Effector memory CD4-positive, alpha-beta T cell (primary cell): ENCODE data around the gene ATP8B3.
"Not testable (repeated sequence)": the region's sequence is repeated elsewhere in the genome, so short reads cannot be mapped to it uniquely, and the experiment has no call there.

ENCODE experiments used
- DNase-seq, 3 donors: peaks; one replicate each; pipeline ENCODE4 v3.0.0-alpha.2; 2020
- H3K27ac ChIP-seq: 2 replicates; pipeline ENCODE4 v1.7.0; 2013; ENCODE audit warnings: mild to moderate bottlenecking, low read length, moderate library complexity; ENCODE audit not compliant: insufficient read depth, poor library complexity, severe bottlenecking
- H3K27me3 ChIP-seq: replicated peaks from 2 replicates; pipeline ENCODE4 v1.7.0; 2013; ENCODE audit warnings: mild to moderate bottlenecking, low read length; ENCODE audit not compliant: insufficient read depth, control insufficient read depth, poor library complexity, severe bottlenecking
- H3K36me3 ChIP-seq: 2 replicates; pipeline ENCODE4 v1.7.0; 2013; ENCODE audit warnings: mild to moderate bottlenecking, low read length, moderate library complexity; ENCODE audit not compliant: control insufficient read depth, insufficient read depth
- H3K4me1 ChIP-seq: 2 replicates; pipeline ENCODE4 v1.7.0; 2013; ENCODE audit warnings: low read length, mild to moderate bottlenecking; ENCODE audit not compliant: control insufficient read depth, insufficient read depth, poor library complexity, severe bottlenecking
- H3K4me3 ChIP-seq: 2 replicates; pipeline ENCODE4 v1.7.0; 2013; ENCODE audit warnings: low read length, low read depth, mild to moderate bottlenecking; ENCODE audit not compliant: insufficient read depth, poor library complexity, severe bottlenecking
- H3K9me3 ChIP-seq: 2 replicates; pipeline ENCODE4 v1.7.0; 2013; ENCODE audit warnings: mild to moderate bottlenecking, low read length, moderate library complexity; ENCODE audit not compliant: control insufficient read depth

The ATP8B3 gene

GRCh38 chr19:1808395-1808731, 3.7 kb downstream of the ATP8B3 start:
- no peaks in the 10 kb centered on the region for H3K9me3 ChIP-seq
- no peak overlapping the region for H3K4me3 ChIP-seq
- no peaks in the 10 kb centered on the region for H3K27me3 ChIP-seq
- H3K27ac ChIP-seq: no peak overlapping the region
- no peak for DNase-seq
- H3K4me1 ChIP-seq: peaks cover 16% of the 10 kb centered on the region
- no peaks in the 10 kb centered on the region for H3K36me3 ChIP-seq

- Histone ChIP-seq H3K36me3 (no peaks in the 10 kb centered on the region), H3K27me3 (no peaks in the 10 kb centered on the region), H3K4me1 (peaks cover 11% of the 10 kb centered on the region), H3K27ac (no peak overlapping the region), H3K4me3 (no peak overlapping the region), H3K9me3 (no peaks in the 10 kb centered on the region)
- no peak for DNase-seq
Measured at GRCh38 chr19:1807695-1808394, 4.2 kb downstream of the ATP8B3 start.

DNA sequence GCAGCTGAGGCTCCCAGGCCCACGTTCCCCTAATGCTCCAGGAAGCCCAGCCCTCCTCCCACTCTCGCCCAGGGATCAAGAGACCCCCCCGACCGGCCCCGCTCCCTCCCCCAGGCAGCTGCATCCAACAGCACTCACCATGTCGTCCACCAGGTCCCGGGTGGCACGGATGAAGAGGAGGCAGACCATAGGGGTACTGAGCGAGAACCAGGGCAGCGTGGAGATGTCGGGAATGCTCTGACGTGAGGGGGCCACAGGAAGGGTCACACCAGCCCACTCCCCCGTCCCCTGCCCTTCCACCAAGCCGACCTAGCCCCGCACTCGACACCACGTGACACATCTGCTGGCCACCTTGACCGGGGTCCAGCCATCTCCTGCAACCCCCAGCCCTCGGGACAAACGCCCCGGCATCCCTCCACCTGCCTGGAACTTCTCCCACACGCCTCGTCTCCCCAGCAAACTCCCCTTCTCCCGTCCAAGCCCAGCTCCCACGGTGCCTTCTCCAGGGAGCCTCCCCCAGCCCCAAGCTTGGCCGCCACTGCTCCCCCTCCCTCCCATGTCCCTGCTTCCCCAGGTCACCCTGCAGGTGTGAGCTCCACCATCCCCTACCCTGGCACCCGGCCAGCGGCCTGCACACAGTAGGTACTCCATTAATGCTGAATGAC, 4.9 kb downstream of the ATP8B3 start:
- Histone ChIP-seq H3K4me3 (no peak overlapping the region), H3K27me3 (no peaks in the 10 kb centered on the region), H3K4me1 (peaks cover 7% of the 10 kb centered on the region), H3K27ac (no peak overlapping the region), H3K9me3 (no peaks in the 10 kb centered on the region), H3K36me3 (no peaks in the 10 kb centered on the region)
- DNase-seq: no peak

DNA sequence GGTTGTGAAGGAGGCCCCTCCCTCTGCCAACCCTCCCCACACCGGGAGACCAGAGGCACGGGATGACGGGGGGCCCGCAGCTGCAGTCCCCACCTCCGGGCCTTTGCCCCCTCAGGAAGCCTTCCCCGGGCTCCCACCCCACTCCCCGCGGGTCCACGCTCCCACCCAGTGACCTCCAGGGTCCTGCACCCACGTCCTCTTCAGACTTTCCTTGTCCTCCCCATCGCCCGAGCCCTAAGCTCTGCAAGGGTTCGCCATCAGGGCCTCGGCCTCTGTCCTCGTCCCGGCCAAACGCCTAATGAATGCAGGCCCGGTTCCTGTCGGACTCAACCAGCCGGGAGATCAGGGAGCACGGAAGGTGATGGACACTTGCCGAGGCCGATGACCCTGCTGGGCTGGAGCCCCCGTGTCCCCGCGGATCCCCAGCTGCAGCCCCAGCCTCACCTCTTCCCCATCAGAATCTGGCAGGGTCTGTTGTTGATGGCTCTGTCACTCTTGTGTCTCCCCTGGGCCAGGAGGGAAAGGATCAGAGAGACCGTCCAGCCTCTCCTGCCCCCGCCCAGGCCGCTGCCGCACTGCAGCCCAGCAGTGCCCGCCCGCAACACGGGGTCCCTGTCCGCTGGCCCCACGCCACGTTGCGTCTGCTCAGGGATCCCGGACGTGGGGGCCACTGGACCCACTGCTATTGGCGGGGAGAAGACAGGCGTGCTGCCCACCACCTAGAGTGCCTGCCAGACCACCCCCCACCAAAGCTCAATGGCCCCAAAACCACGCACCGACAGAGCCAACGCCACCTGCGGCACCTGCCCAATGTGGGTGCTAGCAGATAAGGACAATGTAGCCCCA, 5.7 kb downstream of the ATP8B3 start:
- Histone ChIP-seq H3K9me3 (no peaks in the 10 kb centered on the region), H3K4me3 (no peak overlapping the region), H3K4me1 (peaks cover under 1% of the 10 kb centered on the region), H3K36me3 (no peaks in the 10 kb centered on the region), H3K27ac (no peak overlapping the region), H3K27me3 (no peaks in the 10 kb centered on the region)
- no peak for DNase-seq

GRCh38 chr19:1805401-1806183, 6.5 kb downstream of the ATP8B3 start:
- H3K27me3 ChIP-seq: no peaks in the 10 kb centered on the region
- no peaks in the 10 kb centered on the region for H3K9me3 ChIP-seq
- H3K36me3 ChIP-seq: no peaks in the 10 kb centered on the region
- no peak overlapping the region for H3K4me3 ChIP-seq
- no peaks in the 10 kb centered on the region for H3K4me1 ChIP-seq
- H3K27ac ChIP-seq: no peak overlapping the region
- DNase-seq: no peak

GRCh38 chr19:1804858-1805257, 7.2 kb downstream of the ATP8B3 start:
- H3K4me3 ChIP-seq: no peak overlapping the region
- H3K27me3 ChIP-seq: no peaks in the 10 kb centered on the region
- no peak overlapping the region for H3K27ac ChIP-seq
- no peaks in the 10 kb centered on the region for H3K36me3 ChIP-seq
- no peaks in the 10 kb centered on the region for H3K9me3 ChIP-seq
- DNase-seq: no peak
- no peaks in the 10 kb centered on the region for H3K4me1 ChIP-seq

GRCh38 chr19:1799695-1800342, 12.3 kb downstream of the ATP8B3 start:
- Histone ChIP-seq H3K36me3 (no peaks in the 10 kb centered on the region), H3K9me3 (no peaks in the 10 kb centered on the region), H3K4me3 (no peak overlapping the region), H3K4me1 (peaks cover 5% of the 10 kb centered on the region), H3K27ac (no peak overlapping the region), H3K27me3 (no peaks in the 10 kb centered on the region)
- no peak for DNase-seq

GRCh38 chr19:1797313-1797712, 14.8 kb downstream of the ATP8B3 start:
- H3K4me1 ChIP-seq, H3K27ac ChIP-seq, H3K4me3 ChIP-seq, H3K36me3 ChIP-seq, H3K9me3 ChIP-seq, DNase-seq, H3K27me3 ChIP-seq: not testable (repeated sequence)

- no peak overlapping the region for H3K4me3 ChIP-seq
- H3K4me1 ChIP-seq: peaks cover 5% of the 10 kb centered on the region
Measured at GRCh38 chr19:1796395-1797142, 15.5 kb downstream of the ATP8B3 start.

More at GRCh38 chr19:1796395-1797142, 15.5 kb downstream of the ATP8B3 start:
- Histone ChIP-seq H3K36me3 (no peaks in the 10 kb centered on the region), H3K27me3 (no peaks in the 10 kb centered on the region), H3K27ac (no peak overlapping the region), H3K9me3 (no peaks in the 10 kb centered on the region)
- no peak for DNase-seq
